Right renal cortex interstitium (tissue), 3 donors: ENCODE measurements around the gene CRMP1. TPM values are rescaled to one million over a fixed set of nuclear protein-coding genes. Genes with fewer than 3 reads are reported as not detected.
A peak's percentile ranks its signal among the peaks of the same experiment; 100 is the strongest.
"Not testable (repeated sequence)": the region's sequence is repeated elsewhere in the genome, so short reads cannot be mapped to it uniquely, and the experiment has no call there.

ENCODE experiments used
- DNase-seq, 3 donors: peaks; one replicate each; pipeline ENCODE4 v3.0.0-alpha.2; 2013; ENCODE audit warnings: low read depth in 3 of 3, low spot score in 2 of 3
- polyA plus RNA-seq, 3 donors: library from polyadenylated mRNA; unstranded; fragments of 120-200 nt; gene quantifications; one replicate each; pipeline ENCODE4 v1.2.1, GENCODE V29; 2013; ENCODE audit not compliant: insufficient read length in 3 of 3

CRMP1 gene
- polyA plus RNA-seq, 3 donors, result 42.9 to 48.2 (median 44.6) TPM

DNA sequence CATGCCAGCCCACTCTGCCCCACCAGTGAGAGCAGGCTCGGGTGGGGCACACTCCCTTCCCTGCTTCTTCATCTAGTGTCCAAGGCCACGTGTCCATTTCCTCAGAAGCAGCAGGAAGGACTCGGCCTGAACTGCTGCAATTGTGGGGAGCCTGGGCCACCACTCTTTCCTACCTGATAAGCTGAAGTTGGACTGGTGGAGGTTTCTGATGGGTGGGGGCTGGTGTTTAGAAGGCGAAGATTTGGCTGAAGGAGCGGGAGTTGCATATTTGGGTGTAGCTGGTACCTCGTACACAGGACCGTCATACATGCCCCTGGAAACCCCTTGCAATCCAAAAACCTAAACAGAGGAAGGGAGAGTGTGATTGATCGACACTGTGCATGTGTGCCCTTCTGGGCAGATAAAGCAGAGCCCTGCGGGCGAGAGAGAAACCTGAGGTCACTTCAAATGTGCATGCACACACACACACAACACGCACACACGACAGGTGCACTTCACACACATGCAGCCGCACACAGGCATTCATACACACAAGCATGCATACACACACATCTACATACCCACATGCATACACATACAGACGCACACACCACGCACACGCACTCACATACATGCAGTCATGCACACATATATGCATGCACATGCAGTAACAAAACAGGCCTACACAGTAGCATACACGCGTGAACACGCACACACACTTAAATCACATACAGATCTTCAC, 67.4 kb downstream of the CRMP1 start:
- DNase-seq, result no peak

DNA sequence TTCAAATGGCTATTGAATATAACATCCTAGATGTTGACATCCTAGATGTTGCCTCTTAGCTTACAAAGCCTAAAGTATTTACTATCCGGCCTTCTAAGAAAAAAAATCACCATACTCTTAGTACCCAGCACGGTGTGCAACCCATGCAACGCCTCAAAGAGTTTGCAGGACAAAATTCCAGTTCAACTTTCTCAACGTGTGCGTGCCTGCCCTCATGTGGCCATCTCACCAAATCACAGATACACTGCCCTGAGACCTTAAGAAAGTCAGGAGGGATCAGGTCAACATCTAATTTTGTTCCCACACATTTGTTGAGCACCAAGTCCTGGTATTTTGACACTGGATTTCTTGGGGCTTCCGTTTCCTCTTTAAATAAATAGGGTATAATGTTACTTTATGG, 68.3 kb downstream of the CRMP1 start:
- DNase-seq, result no peak

DNA sequence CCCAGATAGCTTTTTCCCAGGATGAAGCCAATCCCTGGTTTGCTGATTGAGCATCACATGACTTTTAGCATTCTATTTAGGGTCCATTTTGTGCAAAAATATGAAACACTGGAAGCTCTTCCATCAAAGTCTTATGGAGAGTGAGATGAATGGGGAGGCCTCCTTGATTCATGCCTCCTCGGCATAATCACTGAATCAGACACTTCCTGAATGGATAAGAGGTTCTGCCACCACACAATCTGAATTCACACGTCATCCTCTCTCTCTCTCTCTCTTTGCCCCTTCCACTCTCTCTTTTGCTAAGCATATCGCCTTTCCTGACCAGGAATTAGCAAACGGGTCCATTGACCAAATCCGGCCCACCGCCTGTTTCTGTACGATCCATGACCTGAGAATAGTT, 68.7 kb downstream of the CRMP1 start:
- DNase-seq, result no peak

DNA sequence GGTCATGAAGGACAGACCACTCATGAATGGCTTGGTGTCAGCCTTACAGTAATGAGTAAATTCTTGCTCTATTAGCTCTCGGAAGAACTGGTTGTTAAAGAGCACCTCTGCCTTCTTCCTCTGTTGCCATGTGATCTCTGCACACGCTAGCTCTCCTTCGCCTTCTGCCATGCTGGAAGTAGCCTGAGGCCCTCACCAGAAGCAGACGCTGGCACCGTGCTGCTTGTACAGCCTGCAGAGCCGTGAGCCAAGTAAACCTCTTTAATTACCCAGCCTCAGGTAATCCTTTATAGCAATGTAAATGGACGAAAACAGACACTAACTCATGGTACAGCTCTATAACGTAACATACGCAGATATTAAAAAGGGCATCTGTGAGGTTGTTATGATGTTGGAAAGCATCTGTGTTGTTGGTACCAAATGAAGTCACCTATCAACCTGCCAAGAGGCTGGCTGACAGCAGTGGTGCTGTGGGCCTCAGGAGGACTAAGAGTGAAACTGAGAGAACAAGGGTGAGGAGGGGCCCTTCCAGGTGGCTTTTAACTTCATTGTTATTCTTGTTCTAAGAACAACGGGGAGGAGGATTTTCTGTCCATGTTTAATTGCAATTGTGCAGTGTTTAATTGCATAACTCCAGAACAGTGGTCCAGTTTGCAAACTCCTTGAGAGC, 69.2 kb downstream of the CRMP1 start:
- no peak for DNase-seq

DNA sequence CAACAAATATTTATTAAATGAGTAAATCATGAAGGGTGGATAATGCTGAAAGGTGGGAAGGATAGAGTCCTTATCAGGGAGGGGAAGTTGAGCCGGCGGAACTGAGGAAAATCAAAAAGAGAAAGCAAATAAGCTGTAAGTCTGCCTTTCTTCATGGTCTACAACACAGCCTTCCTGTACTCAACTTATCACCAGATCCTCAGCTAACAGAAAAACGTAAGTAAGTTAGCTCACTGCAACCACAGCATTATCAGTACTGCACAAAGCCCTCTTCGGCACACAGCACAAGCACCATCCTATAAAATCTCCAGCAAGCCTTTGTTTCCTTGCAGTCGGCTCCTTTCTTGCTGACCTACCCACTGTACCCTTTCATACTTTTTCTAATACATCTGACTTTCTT, 70.3 kb downstream of the CRMP1 start:
- DNase-seq, result no peak

DNA sequence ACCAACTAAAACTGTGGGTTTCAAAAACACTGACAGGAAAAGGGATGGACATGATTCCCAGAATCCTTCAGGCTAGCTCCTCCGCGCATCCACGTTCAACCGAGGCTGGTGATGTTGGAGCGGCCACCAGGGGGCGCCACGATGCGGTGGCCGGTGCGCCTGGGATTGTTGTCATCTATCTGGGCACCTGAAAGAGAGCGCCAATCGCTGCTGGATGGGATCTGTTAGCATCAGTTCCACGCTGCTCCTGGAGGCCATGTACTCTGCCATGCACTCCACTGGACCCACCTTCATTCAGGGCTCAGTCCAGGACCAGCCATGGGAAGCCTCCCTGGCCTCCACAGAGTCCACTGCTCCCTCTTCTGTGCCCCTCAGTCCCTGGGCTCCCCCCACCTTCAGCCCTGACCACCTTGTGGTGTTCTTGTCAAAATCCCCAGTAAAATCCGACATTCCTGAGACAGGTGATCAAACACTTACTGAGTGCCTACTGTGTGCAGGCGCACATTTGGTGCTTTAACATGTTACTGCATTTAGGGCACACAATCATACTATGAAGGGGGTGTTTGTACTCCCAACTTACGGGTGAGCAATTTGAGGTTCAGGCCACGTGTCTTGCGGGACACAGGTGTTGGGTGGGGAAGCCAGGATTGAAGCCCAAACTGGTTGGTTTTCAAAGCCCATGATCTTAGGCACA, 71.1 kb downstream of the CRMP1 start:
- DNase-seq, result no peak

DNA sequence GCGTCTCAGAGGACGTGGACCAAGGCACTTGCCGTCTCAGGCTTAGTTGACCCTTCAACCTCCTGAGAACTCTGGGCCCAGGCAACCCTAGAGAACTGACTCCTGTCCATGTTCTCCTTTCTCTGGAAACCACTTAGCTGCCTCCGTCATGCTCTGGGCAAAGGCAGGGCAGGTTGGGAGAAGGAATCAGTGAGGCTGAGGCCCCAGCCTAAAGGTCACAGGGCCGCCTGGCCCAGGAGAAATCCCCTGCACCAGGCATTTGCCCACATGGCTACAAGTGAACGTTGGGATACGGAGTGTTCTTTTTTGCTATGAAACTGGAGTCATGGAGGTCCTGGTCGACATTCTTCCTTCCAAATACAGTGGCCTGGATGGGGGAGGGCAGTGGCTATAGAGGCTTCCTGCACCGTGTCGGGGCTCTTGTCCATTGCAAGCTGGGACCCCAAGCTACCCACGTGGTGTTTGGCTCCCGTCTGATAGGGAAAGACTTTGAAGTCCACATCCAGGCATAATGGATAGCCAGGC, 76.0 kb downstream of the CRMP1 start:
- no peak for DNase-seq

DNA sequence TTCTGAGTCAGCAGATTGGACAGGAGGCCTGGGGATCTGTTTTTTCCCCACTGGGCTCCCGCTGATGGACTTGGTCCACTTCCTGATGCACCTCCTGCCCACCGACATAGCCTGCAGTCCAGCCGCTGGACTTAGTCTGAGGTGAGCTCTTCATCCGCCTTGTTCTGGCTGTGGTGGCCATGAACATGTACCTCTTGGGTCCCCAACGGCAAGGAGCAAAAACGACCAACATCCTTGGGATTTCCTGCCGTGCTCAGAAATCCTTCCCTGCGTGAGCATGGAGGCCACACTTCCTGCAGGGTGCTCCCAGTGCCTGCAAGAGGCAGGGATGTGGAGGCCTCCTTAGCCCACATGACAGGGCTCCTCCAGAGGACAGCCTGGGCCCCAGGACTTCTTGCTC, 76.8 kb downstream of the CRMP1 start:
- DNase-seq, result no peak

DNA sequence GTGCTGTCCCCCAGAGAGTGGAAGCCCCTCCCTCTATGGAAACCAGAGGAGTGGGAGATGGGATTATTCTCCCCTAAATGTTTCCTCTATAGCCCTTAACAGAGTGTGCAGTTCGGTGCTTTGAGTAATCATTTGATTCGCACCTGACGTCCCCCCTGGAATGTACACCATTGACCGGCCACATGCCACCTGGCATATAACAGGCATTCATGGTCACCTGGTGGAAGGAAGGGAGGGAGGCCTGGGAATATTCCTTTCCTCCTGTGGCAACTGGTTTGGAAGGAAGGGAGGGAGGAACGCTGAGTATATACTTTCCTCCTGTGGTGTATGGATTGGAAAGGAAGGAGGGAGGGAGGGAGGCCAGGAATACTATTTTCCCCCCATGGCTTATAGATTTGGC, 77.2 kb downstream of the CRMP1 start:
- no peak for DNase-seq

DNA sequence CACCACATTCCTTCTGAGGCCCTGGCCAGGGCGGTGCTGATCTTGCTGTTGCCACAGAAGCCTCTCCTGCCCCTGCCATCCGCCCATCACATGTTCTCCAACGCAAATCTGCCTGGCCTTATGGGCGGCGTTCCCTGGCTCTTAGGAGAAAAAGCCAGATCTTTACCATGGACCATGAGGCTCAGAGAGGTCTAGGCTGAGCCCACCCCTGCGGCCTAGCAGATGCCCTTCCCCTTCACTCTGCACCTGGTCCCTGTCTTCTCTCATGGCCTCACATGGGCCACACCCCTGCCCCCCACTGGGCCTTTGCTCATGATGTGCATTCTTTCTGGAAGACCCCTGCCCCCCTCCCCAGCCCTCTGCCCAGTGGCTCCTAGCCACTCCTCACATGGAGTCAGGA, 78.5 kb downstream of the CRMP1 start:
- DNase-seq, result no peak

DNA sequence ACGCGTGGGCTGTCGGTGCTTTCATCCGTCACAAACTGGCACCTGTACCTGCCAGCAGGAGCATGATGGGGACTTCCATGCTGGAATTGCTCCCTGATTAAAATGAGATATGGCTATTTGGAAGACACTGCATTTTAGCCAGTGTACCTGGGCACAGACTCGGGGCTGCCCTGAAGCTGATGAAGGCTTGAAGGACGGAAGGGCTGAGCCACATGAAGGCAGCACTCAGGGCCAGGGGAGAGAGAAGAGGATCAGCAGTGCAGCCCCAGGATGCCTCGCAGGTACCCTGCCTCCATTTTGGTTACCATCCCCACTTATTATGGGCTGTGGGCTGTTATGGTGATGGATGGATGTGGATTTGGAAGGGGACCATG, 79.0 kb downstream of the CRMP1 start:
- DNase-seq, result no peak

DNA sequence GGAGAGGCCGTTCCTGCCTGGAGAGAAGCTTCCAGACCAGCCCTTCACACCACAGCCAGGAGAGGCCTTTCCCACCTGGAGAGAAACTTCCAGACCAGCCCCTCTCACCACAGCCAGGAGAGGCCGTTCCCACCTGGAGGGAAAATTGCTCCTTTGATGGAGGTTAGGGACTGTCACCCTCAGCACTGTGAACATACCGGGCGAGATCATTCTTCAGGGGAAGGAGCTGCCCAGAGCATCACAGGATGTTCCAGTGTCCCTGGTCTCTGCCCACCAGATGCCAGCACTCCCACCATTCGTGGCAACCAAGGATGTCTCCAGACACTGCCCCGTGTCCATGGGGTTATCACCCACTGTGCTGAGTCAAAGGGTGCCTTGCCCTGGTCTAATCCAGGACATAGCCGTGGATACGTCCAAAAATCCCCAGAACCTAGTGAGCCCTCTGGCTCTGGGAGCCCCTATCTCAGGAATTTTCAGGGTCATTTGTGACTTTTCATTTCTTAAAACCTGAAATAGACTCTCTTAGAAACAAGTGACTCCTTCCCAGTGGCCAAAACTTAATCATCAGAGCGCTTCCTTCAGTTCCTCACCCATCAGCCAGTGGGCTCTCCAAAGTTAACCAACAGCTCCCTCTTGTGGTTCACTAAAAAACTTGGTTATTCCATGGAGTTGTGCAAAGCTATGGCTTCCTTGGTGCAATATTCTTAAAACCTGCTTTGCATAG, 80.2 kb downstream of the CRMP1 start:
- peak; percentile 21 to 53 (median 27) for DNase-seq

DNA sequence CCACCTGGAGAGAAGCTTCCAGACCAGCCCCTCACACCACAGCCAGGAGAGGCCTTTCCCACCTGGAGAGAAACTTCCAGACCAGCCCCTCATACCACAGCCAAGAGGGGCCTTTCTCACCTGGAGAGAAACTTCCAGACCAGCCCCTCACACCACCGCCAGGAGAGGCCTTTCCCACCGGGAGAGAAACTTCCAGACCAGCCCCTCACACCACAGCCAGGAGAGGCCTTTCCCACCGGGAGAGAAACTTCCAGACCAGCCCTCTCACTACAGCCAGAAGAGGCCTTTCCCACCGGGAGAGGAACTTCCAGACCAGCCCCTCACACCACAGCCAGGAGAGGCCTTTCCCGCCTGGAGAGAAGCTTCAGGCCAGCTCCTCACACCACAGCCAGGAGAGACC, 80.8 kb downstream of the CRMP1 start:
- not testable (repeated sequence) for DNase-seq

DNA sequence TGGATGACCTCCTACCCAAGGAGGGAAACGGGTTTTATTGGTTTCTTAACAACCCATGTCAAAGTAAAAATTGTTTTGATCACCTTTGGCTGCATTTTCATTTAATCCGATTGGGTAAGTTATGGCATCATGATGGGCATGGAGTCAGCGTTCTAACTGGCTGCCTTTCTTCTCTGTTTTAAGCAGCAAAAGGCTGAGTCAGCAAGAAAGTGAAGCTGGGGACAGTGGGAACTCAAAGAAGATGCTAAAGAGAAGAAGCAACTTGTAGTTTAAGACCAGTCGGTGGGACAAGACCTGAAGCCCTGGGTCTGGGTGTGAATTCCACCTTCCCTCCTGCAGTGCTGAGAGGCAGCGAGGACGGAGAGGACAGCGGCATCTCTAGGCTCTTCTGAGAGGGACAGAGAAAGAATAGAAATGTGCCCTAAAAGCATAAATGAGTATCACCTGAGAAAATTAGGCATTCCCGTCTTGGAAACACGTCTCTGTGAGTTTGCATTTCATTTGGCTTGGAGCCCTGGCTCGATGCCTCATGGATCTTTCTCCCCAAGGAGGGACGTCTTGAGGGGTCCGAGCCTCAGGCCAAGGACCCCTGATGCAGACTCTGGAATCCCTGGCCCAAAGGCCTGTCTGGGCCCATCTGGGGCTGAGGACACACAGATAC, 82.0 kb downstream of the CRMP1 start:
- DNase-seq, result no peak

DNA sequence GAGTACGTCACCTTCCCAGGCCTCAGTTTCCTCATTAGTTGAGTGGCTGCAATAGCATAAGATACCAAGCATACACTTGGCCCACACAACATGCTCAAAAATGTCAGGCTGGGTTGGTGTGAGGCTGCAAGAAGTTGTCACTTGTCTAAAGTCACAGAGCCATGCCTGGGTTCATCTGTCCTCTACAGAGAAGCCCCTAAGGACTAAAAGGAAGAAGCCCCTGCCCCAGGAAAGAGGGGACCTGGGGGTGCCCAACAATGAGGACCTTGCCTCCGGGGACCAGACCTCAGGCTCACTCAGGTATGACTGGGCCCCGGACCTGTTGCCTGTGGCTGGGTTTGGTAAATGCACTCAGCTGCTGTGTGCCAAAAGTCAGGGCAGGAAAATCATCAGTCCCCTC, 82.7 kb downstream of the CRMP1 start:
- no peak for DNase-seq

DNA sequence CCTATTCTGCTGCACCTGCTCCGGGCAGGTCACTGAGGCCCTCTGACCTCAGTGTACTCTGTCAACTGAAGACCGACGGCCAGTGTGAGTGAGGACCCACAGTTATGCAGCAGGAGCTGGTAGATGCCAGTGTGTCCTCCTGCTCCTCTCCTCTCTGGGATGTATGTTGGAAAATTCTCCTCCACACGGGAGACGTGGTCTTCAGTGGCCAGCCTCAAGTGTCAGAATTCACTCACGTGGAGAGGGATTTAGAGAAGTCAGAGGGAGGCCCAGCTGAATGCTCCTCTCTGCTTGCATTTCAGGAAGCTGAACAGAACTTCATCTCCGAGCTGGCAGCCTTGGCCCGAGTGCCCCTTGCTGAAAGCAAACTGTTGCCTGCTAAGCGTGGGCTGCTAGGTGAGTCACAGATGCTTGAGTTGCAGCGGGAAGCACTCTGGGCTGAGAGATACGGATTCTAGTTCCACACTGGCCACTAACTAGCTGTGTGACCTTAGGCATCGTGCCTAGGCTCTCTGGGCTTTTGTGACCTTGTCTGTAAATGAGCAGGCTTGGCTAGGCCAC, 83.6 kb downstream of the CRMP1 start:
- no peak for DNase-seq

DNA sequence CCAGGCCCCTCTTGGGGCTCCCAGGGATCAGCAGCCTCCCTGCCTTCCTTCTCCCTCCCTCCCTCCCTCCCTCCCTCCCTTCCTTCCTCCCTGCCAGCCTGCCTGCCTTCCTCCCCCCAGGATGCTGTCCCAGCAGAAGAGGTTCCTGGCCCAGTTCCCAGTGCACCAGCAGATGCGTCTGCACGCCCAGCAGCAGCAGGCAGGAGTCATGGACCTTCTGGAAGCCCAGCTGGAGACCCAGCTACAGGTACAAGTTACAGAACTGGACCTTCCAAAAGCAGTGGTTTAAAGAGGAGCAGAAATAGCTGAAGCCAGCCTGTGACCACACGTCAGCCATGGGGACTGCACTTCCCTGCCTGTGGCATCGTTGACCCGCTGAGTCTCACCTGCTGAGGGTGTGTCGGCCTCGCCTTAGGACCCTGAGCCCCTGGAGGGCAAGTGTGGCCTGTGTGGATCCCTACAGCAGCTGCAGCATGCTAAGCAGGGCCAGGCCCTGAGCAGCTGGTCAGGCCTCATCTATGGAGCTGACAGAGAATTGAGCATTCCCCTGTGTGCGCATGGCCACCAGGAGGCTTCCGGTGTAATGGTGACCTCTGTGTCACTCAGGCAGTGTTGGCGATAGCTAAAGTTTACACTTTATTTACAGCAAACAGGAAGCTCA, 84.7 kb downstream of the CRMP1 start:
- no peak for DNase-seq

DNA sequence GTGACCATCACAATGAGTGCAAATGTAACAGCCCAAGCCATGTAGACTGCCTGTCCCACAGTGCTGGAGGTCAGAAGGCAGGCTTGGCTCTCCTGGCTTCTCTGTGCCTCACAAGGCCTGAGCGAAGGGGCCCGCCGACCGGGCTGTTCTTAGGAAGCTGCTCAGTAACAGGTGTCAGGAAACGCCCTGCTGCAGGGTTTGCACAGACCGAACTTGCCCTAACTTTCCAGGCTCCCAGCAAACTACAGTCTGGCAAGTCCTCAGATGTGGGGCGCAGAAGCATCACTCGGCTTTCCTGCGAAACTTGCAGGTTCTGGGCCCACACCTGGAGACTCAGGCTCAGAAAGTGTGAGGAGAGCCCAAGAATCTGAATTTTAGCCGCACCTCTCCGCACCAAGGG, 87.6 kb downstream of the CRMP1 start:
- DNase-seq, result no peak

DNA sequence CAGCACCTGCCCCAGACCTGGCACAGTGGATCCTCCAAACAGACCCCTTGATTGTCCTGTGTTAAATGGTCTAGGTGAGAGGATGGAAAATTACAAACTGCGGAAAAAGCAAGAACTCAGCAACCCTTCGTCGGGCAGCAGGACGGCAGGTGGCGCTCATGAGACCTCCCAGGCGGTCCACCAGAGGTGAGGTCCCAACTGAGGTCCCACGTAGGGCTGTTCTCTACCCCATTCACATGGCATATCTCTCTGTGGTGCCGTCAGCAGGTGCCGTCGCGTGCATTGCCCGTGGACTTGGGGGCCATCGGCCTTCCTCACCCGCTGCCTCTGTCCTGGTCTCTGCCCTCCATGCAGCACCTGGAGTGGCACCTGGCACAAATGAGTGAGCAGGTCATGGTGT, 88.2 kb downstream of the CRMP1 start:
- no peak for DNase-seq

DNA sequence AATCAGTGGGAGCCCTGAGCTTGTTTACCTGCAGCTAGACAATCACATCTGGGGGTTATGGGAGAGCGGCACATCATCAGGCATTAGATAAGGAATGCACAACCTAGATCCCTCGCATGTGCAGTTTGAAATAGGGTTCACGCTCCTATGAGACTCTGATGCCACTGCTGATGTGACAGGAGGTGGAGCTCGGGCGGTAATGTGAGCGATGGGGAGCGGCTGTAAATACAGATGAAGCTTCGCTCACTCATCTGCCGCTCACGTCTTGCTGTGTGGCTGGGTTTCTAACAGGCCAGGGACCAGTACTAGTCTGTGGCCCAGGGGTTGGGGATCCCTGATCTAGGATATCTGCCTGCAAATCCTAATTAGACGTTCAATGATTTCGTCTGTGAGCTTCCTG, 90.3 kb downstream of the CRMP1 start:
- DNase-seq, result no peak
